ENCODE data around the gene GALNT17.

GALNT17 gene

GRCh38 chr7:71705901-71706596 lies 574.1 kb downstream of the GALNT17 start:
- no peak overlapping the region for H3K4me3 ChIP-seq (ENCODE audit: control insufficient read depth, low read depth, low read length)
- TF ChIP-seq CTCF (IDR thresholded peaks at IDR 0.05; ENCODE audit: control insufficient read depth, insufficient read depth, low read depth, low read length, missing control alignments), result no peak
- no peak for DNase-seq (ENCODE audit: low read depth)

- DNase-seq (ENCODE audit: low read depth), result no peak
- no peak for TF ChIP-seq CTCF (IDR thresholded peaks at IDR 0.05; ENCODE audit: control insufficient read depth, insufficient read depth, low read depth, low read length, missing control alignments)
- no peak overlapping the region for H3K4me3 ChIP-seq (ENCODE audit: control insufficient read depth, low read depth, low read length)
These were observed 574.6 kb downstream of the GALNT17 start for GRCh38 chr7:71706597-71706975.

- TF ChIP-seq CTCF (IDR thresholded peaks at IDR 0.05; ENCODE audit: control insufficient read depth, insufficient read depth, low read depth, low read length, missing control alignments), result no peak
- no peak for DNase-seq (ENCODE audit: low read depth)
- H3K4me3 ChIP-seq (ENCODE audit: control insufficient read depth, low read depth, low read length), result no peak overlapping the region
These were observed 575.1 kb downstream of the GALNT17 start for GRCh38 chr7:71707041-71707440.

- no peak for TF ChIP-seq CTCF (IDR thresholded peaks at IDR 0.05; ENCODE audit: control insufficient read depth, insufficient read depth, low read depth, low read length, missing control alignments)
- no peak overlapping the region for H3K4me3 ChIP-seq (ENCODE audit: control insufficient read depth, low read depth, low read length)
- no peak for DNase-seq (ENCODE audit: low read depth)
These were observed 576.8 kb downstream of the GALNT17 start for GRCh38 chr7:71708710-71709109.

GRCh38 chr7:71710442-71710841 lies 578.5 kb downstream of the GALNT17 start:
- H3K4me3 ChIP-seq (ENCODE audit: control insufficient read depth, low read depth, low read length), result no peak overlapping the region
- TF ChIP-seq CTCF (IDR thresholded peaks at IDR 0.05; ENCODE audit: control insufficient read depth, insufficient read depth, low read depth, low read length, missing control alignments), result no peak
- no peak for DNase-seq (ENCODE audit: low read depth)

- H3K4me3 ChIP-seq (ENCODE audit: control insufficient read depth, low read depth, low read length), result no peak overlapping the region
- no peak for TF ChIP-seq CTCF (IDR thresholded peaks at IDR 0.05; ENCODE audit: control insufficient read depth, insufficient read depth, low read depth, low read length, missing control alignments)
- DNase-seq (ENCODE audit: low read depth), result no peak
These were observed 580.8 kb downstream of the GALNT17 start for GRCh38 chr7:71712653-71713180.
